Activated T-helper 17 cell treated with anti-CD3 and anti-CD28 coated beads, Interleukin-2, amount 50 U/mL, for 72 hours (primary cell): ENCODE data around the gene TUBA8. TPM values are rescaled to one million over a fixed set of nuclear protein-coding genes. Genes with fewer than 3 reads are reported as not detected.
A peak's percentile ranks its signal among the peaks of the same experiment; 100 is the strongest.
"Not testable (repeated sequence)": the region's sequence is repeated elsewhere in the genome, so short reads cannot be mapped to it uniquely, and the experiment has no call there.

Experiments
- ATAC-seq: fragments of 150-1000 bp; cut with Tn5 transposase; replicated peaks from 2 replicates; pipeline ENCODE4 v1.10.0; 2021; ENCODE audit warnings: mild to moderate bottlenecking, moderate library complexity
- H3K27ac Mint-ChIP-seq: one replicate; pipeline ENCODE4 v1.8.0; 2022; ENCODE audit warnings: mixed read lengths
- H3K27me3 Mint-ChIP-seq: one replicate; pipeline ENCODE4 v1.8.0; 2022; ENCODE audit warnings: mixed read lengths
- H3K36me3 Mint-ChIP-seq: one replicate; pipeline ENCODE4 v1.8.0; 2022; ENCODE audit warnings: low read depth, mild to moderate bottlenecking, mixed read lengths
- H3K4me1 Mint-ChIP-seq: one replicate; pipeline ENCODE4 v1.8.0; 2022; ENCODE audit warnings: mixed read lengths
- H3K4me3 Mint-ChIP-seq: one replicate; pipeline ENCODE4 v1.8.0; 2022; ENCODE audit warnings: mild to moderate bottlenecking, mixed read lengths
- H3K9me3 Mint-ChIP-seq: one replicate; pipeline ENCODE4 v1.8.0; 2022; ENCODE audit warnings: mixed read lengths
- total RNA-seq, 2 donors: library from RNA; stranded (reverse); gene quantifications; one replicate each; pipeline ENCODE4 v1.2.3, GENCODE V29; 2022

Gene TUBA8
- total RNA-seq, 2 donors from 2014 or later: 4.7 to 6.6 TPM

- not testable (repeated sequence) for H3K27ac Mint-ChIP-seq, H3K4me1 Mint-ChIP-seq, ATAC-seq, H3K9me3 Mint-ChIP-seq, H3K36me3 Mint-ChIP-seq, H3K4me3 Mint-ChIP-seq
- H3K27me3 Mint-ChIP-seq: peaks cover 12% of the 10 kb centered on the region
Measured at GRCh38 chr22:18071307-18071967, 39.2 kb upstream of the TUBA8 start.

- peaks cover 4% of the 10 kb centered on the region for H3K4me1 Mint-ChIP-seq
- H3K27me3 Mint-ChIP-seq: peaks cover 9% of the 10 kb centered on the region
- H3K27ac Mint-ChIP-seq: no peak overlapping the region
Measured at GRCh38 chr22:18071968-18072310, 38.7 kb upstream of the TUBA8 start.

GRCh38 chr22:18073467-18073866 lies 37.1 kb upstream of the TUBA8 start:
- Mint-ChIP-seq H3K27me3 (no peaks in the 10 kb centered on the region), H3K4me3 (no peak overlapping the region), H3K27ac (no peak overlapping the region), H3K36me3 (peaks cover 3% of the 10 kb centered on the region), H3K4me1 (peaks cover 5% of the 10 kb centered on the region), H3K9me3 (no peaks in the 10 kb centered on the region)
- no peak for ATAC-seq

More at GRCh38 chr22:18071968-18072310, 38.7 kb upstream of the TUBA8 start:
- ATAC-seq: no peak
- H3K9me3 Mint-ChIP-seq: no peaks in the 10 kb centered on the region
- H3K36me3 Mint-ChIP-seq: no peaks in the 10 kb centered on the region
- H3K4me3 Mint-ChIP-seq: no peak overlapping the region

DNA sequence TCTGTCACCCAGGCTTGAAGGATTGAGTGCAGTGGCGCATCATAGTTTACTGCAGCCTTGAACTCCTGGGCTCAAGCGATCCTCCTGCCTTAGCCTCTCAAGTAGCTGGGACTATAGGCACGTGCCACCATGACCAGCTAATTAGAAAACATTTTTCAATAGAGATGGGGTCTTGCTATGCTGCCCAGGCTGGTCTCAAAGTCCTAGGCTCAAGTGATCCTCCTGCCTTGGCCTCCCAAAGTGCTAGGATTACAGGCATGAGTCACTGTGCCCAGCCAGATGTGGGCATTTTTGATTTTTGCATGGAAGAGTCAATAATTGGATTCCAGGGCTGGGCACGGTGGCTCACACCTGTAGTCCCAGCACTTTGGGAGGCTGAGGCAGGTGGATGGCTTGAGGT lies 36.7 kb upstream of the TUBA8 start:
- H3K36me3 Mint-ChIP-seq, ATAC-seq, H3K27ac Mint-ChIP-seq, H3K9me3 Mint-ChIP-seq, H3K4me1 Mint-ChIP-seq, H3K4me3 Mint-ChIP-seq, H3K27me3 Mint-ChIP-seq: not testable (repeated sequence)

DNA sequence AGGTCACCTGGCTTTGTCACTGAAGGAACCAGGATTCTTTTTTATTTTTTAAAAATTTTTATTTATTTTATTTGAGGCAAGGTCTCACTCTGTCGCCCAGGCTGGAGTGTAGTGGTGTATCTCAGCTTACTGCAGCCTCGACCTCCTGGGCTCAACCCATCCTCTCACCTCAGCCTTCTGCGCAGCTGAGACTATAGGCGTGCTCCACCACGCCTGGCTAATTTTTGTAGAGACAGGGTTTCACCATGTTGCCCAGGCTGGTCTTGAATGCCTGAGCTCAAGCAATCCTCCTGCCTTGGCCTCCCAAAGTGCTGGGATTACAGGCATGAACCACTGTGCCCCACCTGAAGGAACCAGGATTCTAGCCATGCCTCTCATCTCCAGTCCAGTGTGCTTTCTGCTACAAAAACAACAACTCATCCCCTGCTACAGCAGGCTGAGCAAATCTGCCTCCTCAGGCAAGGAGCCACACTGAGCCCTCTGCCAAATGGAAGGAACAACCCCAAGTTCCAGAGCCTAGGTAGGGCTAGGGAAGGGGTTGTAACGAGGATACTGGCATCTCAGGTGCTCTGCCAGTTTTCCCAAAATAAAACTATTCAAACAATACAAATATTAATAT lies 35.4 kb upstream of the TUBA8 start:
- peaks cover 15% of the 10 kb centered on the region for H3K4me1 Mint-ChIP-seq
- H3K9me3 Mint-ChIP-seq: no peaks in the 10 kb centered on the region
- ATAC-seq: no peak
- no peaks in the 10 kb centered on the region for H3K27me3 Mint-ChIP-seq
- H3K27ac Mint-ChIP-seq: no peak overlapping the region
- peaks cover 20% of the 10 kb centered on the region for H3K36me3 Mint-ChIP-seq
- H3K4me3 Mint-ChIP-seq: no peak overlapping the region

DNA sequence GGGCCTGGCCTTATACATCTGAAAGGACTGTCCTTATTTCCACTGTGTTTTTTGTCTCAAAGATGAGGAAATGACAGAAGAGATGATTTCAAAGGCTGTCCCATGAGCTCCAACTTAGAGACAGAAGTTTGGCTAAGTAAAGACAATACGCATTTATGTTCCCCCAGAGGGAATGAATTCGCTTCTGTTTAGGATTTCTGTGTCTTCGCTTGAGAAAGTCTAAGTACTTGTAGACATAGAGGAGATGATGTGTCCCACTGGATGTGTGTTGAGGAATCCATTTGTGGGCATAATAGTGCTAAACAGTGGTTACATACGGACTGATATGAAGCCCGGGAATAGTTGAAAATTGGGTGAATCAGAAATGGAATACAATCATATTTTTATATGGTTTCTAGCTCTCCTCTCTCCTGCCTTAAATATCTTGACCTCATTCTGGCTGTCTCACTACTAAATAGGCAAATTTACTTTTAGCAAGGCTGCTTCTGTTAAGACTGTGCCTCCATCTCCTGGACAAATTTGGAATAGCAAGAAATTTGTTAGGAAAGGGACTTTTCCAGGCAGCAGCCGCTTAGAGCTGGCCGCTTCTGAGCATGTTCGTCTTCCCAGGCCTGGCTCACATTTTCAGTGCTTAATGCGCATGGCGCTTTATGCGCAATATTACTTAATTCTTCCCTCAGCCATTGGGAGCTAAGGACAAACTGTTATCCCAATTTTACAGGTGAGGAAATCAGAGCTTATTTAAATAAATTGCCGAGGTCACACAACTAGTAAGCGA lies 34.7 kb upstream of the TUBA8 start:
- Mint-ChIP-seq H3K9me3 (no peaks in the 10 kb centered on the region), H3K4me1 (peaks cover 15% of the 10 kb centered on the region), H3K27me3 (no peaks in the 10 kb centered on the region), H3K27ac (no peak overlapping the region), H3K36me3 (peaks cover 27% of the 10 kb centered on the region), H3K4me3 (peak overlapping the region; percentile 93)
- no peak for ATAC-seq

GRCh38 chr22:18077087-18077638 lies 33.4 kb upstream of the TUBA8 start:
- Mint-ChIP-seq H3K27me3 (no peaks in the 10 kb centered on the region), H3K27ac (peak overlapping the region; percentile 99), H3K4me3 (peak overlapping the region; percentile 93), H3K36me3 (peaks cover 39% of the 10 kb centered on the region), H3K4me1 (peaks cover 25% of the 10 kb centered on the region), H3K9me3 (no peaks in the 10 kb centered on the region)
- peak; percentile 67 for ATAC-seq

DNA sequence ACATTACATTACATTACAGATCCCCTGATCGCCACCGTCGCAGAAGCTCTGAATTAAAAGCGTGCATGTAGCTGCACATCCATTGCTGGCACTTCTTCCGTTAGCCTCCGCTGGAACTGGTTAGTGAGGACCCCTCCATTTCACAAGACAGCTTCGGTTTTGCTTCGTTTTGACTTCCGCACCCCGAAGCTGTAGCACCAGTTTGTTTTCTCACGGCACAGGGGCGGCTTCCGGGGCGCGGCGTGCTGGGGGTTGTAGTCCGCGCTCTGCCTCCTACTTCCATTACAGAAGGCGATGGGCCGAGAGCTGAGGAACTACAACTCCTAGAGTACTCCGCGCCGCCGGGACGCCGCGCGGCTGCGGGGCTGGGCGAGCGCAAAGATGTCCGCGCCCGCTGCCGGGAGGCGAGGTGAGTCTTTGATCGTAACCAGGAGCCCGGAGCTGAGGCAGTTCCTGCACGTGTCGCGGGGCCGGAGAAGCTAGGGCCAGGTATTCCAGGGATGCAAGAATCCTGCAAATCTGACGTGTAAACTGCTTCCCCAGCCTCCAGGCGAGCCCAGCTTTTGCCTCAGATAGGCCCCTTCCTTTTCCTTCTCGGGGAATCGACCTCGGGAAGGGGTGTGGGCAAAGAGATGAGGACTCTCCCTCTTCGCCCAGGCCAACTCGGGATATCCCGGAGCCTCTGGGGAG lies 32.8 kb upstream of the TUBA8 start, which contains the start of gene PEX26:
Gene PEX26, plus strand, starts transcription at position 352 of the 690 bp plus-strand sequence. CDS start 387 bp downstream, outside the sequence.
- Mint-ChIP-seq H3K27ac (peak within 1 kb of the TSS; percentile 99), H3K4me3 (peak within 1 kb of the TSS; percentile 93), H3K36me3 (peaks cover 46% of the 10 kb centered on the region), H3K4me1 (peaks cover 31% of the 10 kb centered on the region), H3K27me3 (no peaks in the 10 kb centered on the region), H3K9me3 (no peaks in the 10 kb centered on the region)
- peak; percentile 97 for ATAC-seq

- H3K4me3 Mint-ChIP-seq: peak overlapping the region; percentile 93
- no peaks in the 10 kb centered on the region for H3K27me3 Mint-ChIP-seq
- H3K36me3 Mint-ChIP-seq: peaks cover 53% of the 10 kb centered on the region
- no peaks in the 10 kb centered on the region for H3K9me3 Mint-ChIP-seq
- peak overlapping the region; percentile 95 for H3K27ac Mint-ChIP-seq
- peak; percentile 50 for ATAC-seq
- H3K4me1 Mint-ChIP-seq: peaks cover 36% of the 10 kb centered on the region
Measured at GRCh38 chr22:18078329-18079041, 32.1 kb upstream of the TUBA8 start.

- Mint-ChIP-seq H3K4me1 (peaks cover 36% of the 10 kb centered on the region), H3K27me3 (no peaks in the 10 kb centered on the region), H3K4me3 (peak overlapping the region; percentile 93), H3K36me3 (peaks cover 66% of the 10 kb centered on the region), H3K27ac (peak overlapping the region; percentile 95), H3K9me3 (no peaks in the 10 kb centered on the region)
- ATAC-seq: no peak
Measured at GRCh38 chr22:18079706-18080233, 30.8 kb upstream of the TUBA8 start.

DNA sequence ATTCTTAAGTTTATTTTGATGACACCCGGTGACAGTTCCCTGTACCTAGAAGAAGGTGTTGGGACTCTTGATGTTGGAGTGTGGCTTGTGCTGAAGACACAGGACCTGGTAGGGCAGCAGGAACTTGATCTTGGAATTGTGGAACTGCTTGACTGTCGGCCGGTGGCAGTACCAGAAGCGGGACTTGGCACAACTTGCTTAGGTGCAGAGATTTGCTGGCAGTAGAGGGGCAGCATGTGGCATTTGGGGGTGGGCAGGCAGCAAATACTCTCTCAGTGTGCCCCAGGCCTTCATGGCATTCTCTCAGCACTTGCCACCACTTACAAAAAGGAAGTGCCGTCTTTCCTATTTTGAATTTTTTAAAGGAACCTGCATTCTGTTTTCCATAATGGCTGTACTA lies 29.2 kb upstream of the TUBA8 start:
- ATAC-seq: no peak
- Mint-ChIP-seq H3K27ac (peak overlapping the region; percentile 68), H3K36me3 (peaks cover 82% of the 10 kb centered on the region), H3K4me1 (peaks cover 36% of the 10 kb centered on the region), H3K4me3 (peak overlapping the region; percentile 93), H3K9me3 (no peaks in the 10 kb centered on the region), H3K27me3 (no peaks in the 10 kb centered on the region)

- no peak for ATAC-seq
- Mint-ChIP-seq H3K4me3 (peak overlapping the region; percentile 93), H3K9me3 (no peaks in the 10 kb centered on the region), H3K4me1 (peaks cover 31% of the 10 kb centered on the region), H3K36me3 (peaks cover 93% of the 10 kb centered on the region), H3K27me3 (no peaks in the 10 kb centered on the region), H3K27ac (no peak overlapping the region)
Measured at GRCh38 chr22:18082467-18082866, 28.1 kb upstream of the TUBA8 start.

GRCh38 chr22:18083406-18083805 lies 27.2 kb upstream of the TUBA8 start:
- H3K4me1 Mint-ChIP-seq: peaks cover 37% of the 10 kb centered on the region
- H3K27ac Mint-ChIP-seq: peak overlapping the region; percentile 58
- no peaks in the 10 kb centered on the region for H3K27me3 Mint-ChIP-seq
- peaks cover 100% of the 10 kb centered on the region for H3K36me3 Mint-ChIP-seq
- peak overlapping the region; percentile 93 for H3K4me3 Mint-ChIP-seq
- no peaks in the 10 kb centered on the region for H3K9me3 Mint-ChIP-seq
- ATAC-seq: no peak
